OCI-LY7 (cell line): ENCODE data around the gene ELMO1. TPM values are rescaled to one million over a fixed set of nuclear protein-coding genes. Genes with fewer than 3 reads are reported as not detected.

ENCODE experiments used
- BruUV-seq: library from RNA; stranded (reverse); fragments of 400-500 nt; replicated peaks from 2 replicates; lab custom pipeline; 2021; lab: Mats Ljungman, UMichigan
- CTCF ChIA-PET: fragments of 300-600 bp; sonication (Branson Sonifier 250); formaldehyde crosslinking; loops from one replicate; lab custom pipeline; 2022; ENCODE audit warnings: antibody characterized with exemption; ENCODE audit not compliant: unreplicated experiment; lab: Charles Lee
- POLR2A ChIA-PET: fragments of 300-600 bp; sonication (Branson Sonifier 250); formaldehyde crosslinking; loops from one replicate; lab custom pipeline; 2022; ENCODE audit warnings: antibody characterized with exemption; lab: Charles Lee
- DNase-seq: peaks from one replicate; pipeline ENCODE4 v3.0.0-alpha.2; 2015; ENCODE audit warnings: low spot score
- H2AFZ ChIP-seq: fragments of 200-600 bp; sonication (generic), shearing (Covaris generic); 2 replicates; pipeline ENCODE4 v1.6.1; 2014; ENCODE audit warnings: mild to moderate bottlenecking, antibody characterized with exemption, low read length, moderate library complexity
- H3K27ac ChIP-seq: fragments of 200-600 bp; sonication (generic); 2 replicates; pipeline ENCODE4 v1.5.1; 2014; ENCODE audit warnings: mixed run types, low read depth, mild to moderate bottlenecking, moderate library complexity, low read length, inconsistent platforms; ENCODE audit not compliant: poor library complexity, severe bottlenecking
- H3K36me3 ChIP-seq: fragments of 200-600 bp; sonication (generic); 2 replicates; pipeline ENCODE4 v1.6.1; 2014; ENCODE audit warnings: mild to moderate bottlenecking, antibody characterized with exemption, low read length, moderate library complexity, mixed read lengths; ENCODE audit not compliant: insufficient read depth
- H3K4me1 ChIP-seq: fragments of 200-600 bp; sonication (generic); 2 replicates; pipeline ENCODE4 v1.5.1; 2014; ENCODE audit warnings: mild to moderate bottlenecking, low read length; ENCODE audit not compliant: insufficient read depth, poor library complexity, severe bottlenecking
- H3K4me2 ChIP-seq: fragments of 200-600 bp; sonication (generic); 2 replicates; pipeline ENCODE4 v1.6.1; 2014; ENCODE audit warnings: mild to moderate bottlenecking, low read length
- H3K4me3 ChIP-seq: fragments of 200-600 bp; sonication (generic); 2 replicates; pipeline ENCODE4 v1.5.1; 2014; ENCODE audit warnings: mild to moderate bottlenecking, low read depth, low read length; ENCODE audit not compliant: poor library complexity, severe bottlenecking
- H3K79me2 ChIP-seq: fragments of 200-600 bp; sonication (generic); 2 replicates; pipeline ENCODE4 v1.6.1; 2016; ENCODE audit warnings: low read depth, mild to moderate bottlenecking, low read length, moderate library complexity, mixed read lengths; ENCODE audit not compliant: insufficient read depth
- H3K9me2 ChIP-seq: fragments of 200-600 bp; sonication (generic); 2 replicates; pipeline ENCODE4 v1.6.1; 2016; ENCODE audit warnings: mild to moderate bottlenecking, low read length, mixed read lengths; ENCODE audit not compliant: insufficient read depth
- H3K9me3 ChIP-seq: fragments of 200-600 bp; sonication (generic); 2 replicates; pipeline ENCODE4 v1.6.1; 2014; ENCODE audit warnings: mild to moderate bottlenecking, mixed run types, low read length, mixed read lengths
- H4K20me1 ChIP-seq: fragments of 200-600 bp; sonication (generic); 2 replicates; pipeline ENCODE4 v1.6.1; 2014; ENCODE audit warnings: mild to moderate bottlenecking, antibody characterized with exemption, low read length, moderate library complexity, mixed read lengths; ENCODE audit not compliant: insufficient read depth
- EZH2phosphoT487 ChIP-seq: fragments of 200-600 bp; sonication (generic); IDR thresholded peaks from 2 replicates; pipeline ENCODE4 v1.6.1; 2018; ENCODE audit warnings: low read depth, borderline replicate concordance, mild to moderate bottlenecking, mixed run types, antibody characterized with exemption, low read length, moderate library complexity, mixed read lengths
- intact Hi-C: fragments of 100-400 bp; cut with micrococcal nuclease; formaldehyde crosslinking; loops from one replicate; pipeline ENCODE4 v1.10.0; 2022; ENCODE audit not compliant: unreplicated experiment
- total RNA-seq, 2 experiments: library from RNA; depleted of rRNA in 1 of 2; stranded (reverse); fragments of >200 nt in 1 of 2; shearing (Covaris generic) in 1 of 2; gene quantifications; 2 replicates each; pipeline ENCODE4 v1.2.3, GENCODE V29; 2014 to 2022
- TF ChIP-seq, protein P1 (sequence below): fragments of 200-600 bp; sonication (generic); conservative IDR thresholded peaks from 2 replicates; pipeline ENCODE4 v1.5.1; 2014; ENCODE audit warnings: mild to moderate bottlenecking, antibody characterized with exemption, low read length, moderate library complexity, mixed read lengths

ELMO1 gene
- total RNA-seq, 2 experiments from 2014 or later: 101 to 103 TPM

DNA sequence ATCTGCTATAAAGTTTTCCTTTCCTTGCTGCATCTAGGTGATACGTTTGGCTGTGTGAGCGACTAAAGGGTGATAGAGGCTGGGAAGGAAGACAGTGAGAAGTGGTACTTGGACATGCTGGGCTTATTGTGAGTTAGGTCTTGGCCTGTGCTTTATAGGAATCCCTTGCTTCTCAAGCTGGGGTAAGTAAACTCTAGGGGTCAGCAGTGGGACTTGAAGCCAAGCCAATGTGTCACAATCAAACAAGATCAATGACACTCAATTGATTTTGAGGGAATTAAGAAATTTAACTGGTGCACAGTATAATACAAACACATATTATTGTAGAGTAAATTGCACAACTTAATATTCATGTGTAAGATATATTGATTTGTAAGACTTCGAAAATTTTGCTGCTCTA lies 568.6 kb downstream of the ELMO1 start:
- Histone ChIP-seq H3K4me2 (no peak overlapping the region), H3K27ac (no peak overlapping the region), H3K79me2 (no peaks in the 10 kb centered on the region), H2AFZ (no peak overlapping the region), H3K9me2 (no peaks in the 10 kb centered on the region), H3K4me3 (no peak overlapping the region), H3K36me3 (peaks cover 52% of the 10 kb centered on the region; the same call in 1 of the 2 replicates), H4K20me1 (no peaks in the 10 kb centered on the region), H3K9me3 (no peaks in the 10 kb centered on the region), H3K4me1 (no peaks in the 10 kb centered on the region)
- ChIA-PET CTCF (no interaction called here), POLR2A (interaction anchor here (1.0 kb wide), 1 partner anchor 13 kb away, joined by 4 read pairs; no protein-coding TSS in a partner anchor)
- no peak for DNase-seq
- intact Hi-C loops: no loop called here
- no peak for TF ChIP-seq EZH2phosphoT487
- TF ChIP-seq, protein P1, sequence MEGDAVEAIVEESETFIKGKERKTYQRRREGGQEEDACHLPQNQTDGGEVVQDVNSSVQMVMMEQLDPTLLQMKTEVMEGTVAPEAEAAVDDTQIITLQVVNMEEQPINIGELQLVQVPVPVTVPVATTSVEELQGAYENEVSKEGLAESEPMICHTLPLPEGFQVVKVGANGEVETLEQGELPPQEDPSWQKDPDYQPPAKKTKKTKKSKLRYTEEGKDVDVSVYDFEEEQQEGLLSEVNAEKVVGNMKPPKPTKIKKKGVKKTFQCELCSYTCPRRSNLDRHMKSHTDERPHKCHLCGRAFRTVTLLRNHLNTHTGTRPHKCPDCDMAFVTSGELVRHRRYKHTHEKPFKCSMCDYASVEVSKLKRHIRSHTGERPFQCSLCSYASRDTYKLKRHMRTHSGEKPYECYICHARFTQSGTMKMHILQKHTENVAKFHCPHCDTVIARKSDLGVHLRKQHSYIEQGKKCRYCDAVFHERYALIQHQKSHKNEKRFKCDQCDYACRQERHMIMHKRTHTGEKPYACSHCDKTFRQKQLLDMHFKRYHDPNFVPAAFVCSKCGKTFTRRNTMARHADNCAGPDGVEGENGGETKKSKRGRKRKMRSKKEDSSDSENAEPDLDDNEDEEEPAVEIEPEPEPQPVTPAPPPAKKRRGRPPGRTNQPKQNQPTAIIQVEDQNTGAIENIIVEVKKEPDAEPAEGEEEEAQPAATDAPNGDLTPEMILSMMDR: 0 out of 2 replicates have a peak, but pooled peaks have one; percentile 18
- BruUV-seq: no TSS peak

DNA sequence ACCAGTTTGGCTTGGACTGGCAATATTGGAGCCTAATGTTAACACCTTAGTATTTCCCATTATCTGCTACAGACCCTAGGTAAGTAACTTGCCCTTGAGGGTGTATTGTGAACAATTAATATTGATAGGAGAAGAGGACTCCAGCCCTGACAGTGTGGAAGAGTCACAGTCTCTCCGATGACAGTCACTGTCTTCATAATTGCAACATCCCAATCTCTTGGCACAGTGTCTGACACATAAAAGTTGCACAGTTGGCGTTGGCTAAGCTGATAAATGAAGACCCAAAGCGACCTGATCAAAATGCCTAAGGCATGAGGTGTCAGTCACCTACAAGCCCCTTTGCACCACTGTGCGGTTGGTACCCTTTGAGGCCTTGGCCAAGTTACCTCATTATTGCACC lies 569.6 kb downstream of the ELMO1 start:
- TF ChIP-seq, protein P1: no peak
- no peak for TF ChIP-seq EZH2phosphoT487
- Histone ChIP-seq H4K20me1 (no peaks in the 10 kb centered on the region), H3K36me3 (peaks cover 54% of the 10 kb centered on the region), H3K9me3 (no peaks in the 10 kb centered on the region), H3K4me2 (no peak overlapping the region), H3K9me2 (no peaks in the 10 kb centered on the region), H3K27ac (no peak overlapping the region), H3K79me2 (no peaks in the 10 kb centered on the region), H3K4me1 (no peaks in the 10 kb centered on the region), H3K4me3 (no peak overlapping the region), H2AFZ (no peak overlapping the region)
- intact Hi-C loops: no loop called here
- BruUV-seq: no TSS peak
- POLR2A ChIA-PET: no interaction called here
- CTCF ChIA-PET: no interaction called here
- DNase-seq: no peak

DNA sequence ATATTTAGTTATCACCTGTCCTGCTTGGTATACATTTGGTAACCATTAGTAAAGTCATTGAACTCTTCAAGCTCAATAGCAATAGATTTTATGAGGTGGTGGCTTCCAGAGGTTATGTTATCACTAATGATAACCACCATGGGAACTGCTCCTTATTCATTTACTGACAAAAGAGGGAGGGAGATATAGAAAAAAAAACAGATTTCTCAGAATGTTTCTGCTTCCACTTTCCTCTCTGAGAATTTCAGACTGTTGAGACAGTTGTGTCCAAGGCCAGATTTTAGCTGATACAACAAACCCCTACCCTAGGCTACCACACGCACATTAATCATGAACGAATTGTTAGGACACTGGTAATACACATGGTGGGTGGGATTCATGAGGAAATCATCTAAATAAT lies 570.4 kb downstream of the ELMO1 start:
- no peaks in the 10 kb centered on the region for H3K9me3 ChIP-seq
- TF ChIP-seq EZH2phosphoT487: no peak
- no peak overlapping the region for H3K27ac ChIP-seq
- no peak overlapping the region for H3K4me3 ChIP-seq
- H3K4me1 ChIP-seq: no peaks in the 10 kb centered on the region
- intact Hi-C loops: no loop called here
- H3K79me2 ChIP-seq: no peaks in the 10 kb centered on the region
- POLR2A ChIA-PET: no interaction called here
- H4K20me1 ChIP-seq: no peaks in the 10 kb centered on the region
- H3K4me2 ChIP-seq: no peak overlapping the region
- H3K36me3 ChIP-seq: peaks cover 62% of the 10 kb centered on the region
- DNase-seq: no peak
- H3K9me2 ChIP-seq: no peaks in the 10 kb centered on the region
- H2AFZ ChIP-seq: no peak overlapping the region
- CTCF ChIA-PET: no interaction called here
- BruUV-seq: no TSS peak
